Activated T-cell treated with anti-CD3 and anti-CD28 coated beads, Interleukin-2, amount 50 U/mL, for 4 hours (primary cell): Measurements from ENCODE around the gene TMED3. TPM values are rescaled to one million over a fixed set of nuclear protein-coding genes. Genes with fewer than 3 reads are reported as not detected.
"Not testable (repeated sequence)": the region's sequence is repeated elsewhere in the genome, so short reads cannot be mapped to it uniquely, and the experiment has no call there.

Experiments used
- ATAC-seq, 2 donors: fragments of 200-7000 bp; cut with Tn5 transposase; one replicate each; pipeline ENCODE4 v1.10.0; 2021
- DNase-seq: peaks from one replicate; pipeline ENCODE4 v3.0.0-alpha.2; 2020
- H3K27me3 Mint-ChIP-seq: one replicate; pipeline ENCODE4 v1.8.0; 2021; ENCODE audit warnings: low read depth, mixed read lengths
- H3K36me3 Mint-ChIP-seq: one replicate; pipeline ENCODE4 v1.8.0; 2022; ENCODE audit warnings: mixed read lengths; ENCODE audit not compliant: insufficient read depth
- H3K4me1 Mint-ChIP-seq: one replicate; pipeline ENCODE4 v1.8.0; 2021; ENCODE audit warnings: low read depth, mixed read lengths
- H3K4me3 Mint-ChIP-seq: one replicate; pipeline ENCODE4 v1.8.0; 2021; ENCODE audit warnings: mild to moderate bottlenecking, moderate library complexity, mixed read lengths
- H3K9me3 Mint-ChIP-seq: one replicate; pipeline ENCODE4 v1.8.0; 2021; ENCODE audit warnings: mixed read lengths
- total RNA-seq, 3 donors: library from RNA; stranded (reverse); gene quantifications; one replicate each; pipeline ENCODE4 v1.2.1, GENCODE V29; 2021

TMED3 gene
- total RNA-seq, 3 donors from 2014 or later: 48.9 to 66.6 (median 57.3) TPM

DNA sequence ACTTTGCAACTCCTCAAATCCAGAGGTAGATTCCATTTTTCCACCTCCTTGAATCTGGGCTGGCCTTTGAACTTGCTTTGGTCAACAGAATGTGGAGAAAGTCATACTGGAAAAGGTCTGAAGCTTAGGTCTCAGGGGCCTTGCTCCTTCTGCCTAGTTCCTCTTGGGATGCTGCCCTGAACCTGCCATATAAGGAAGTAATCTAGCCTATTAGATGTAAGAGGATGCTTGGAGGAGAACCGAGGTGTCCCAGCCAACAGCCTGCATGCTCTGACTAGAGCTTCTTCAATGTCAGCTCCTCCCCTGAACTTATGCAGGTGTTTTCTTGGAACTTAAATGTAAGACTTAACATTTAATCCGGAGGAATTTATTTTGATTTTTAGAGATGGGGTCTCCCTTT is 2.0 kb upstream of the TMED3 start:
- Mint-ChIP-seq H3K36me3 (peaks cover 9% of the 10 kb centered on the region), H3K4me1 (peaks cover 32% of the 10 kb centered on the region), H3K9me3 (no peaks in the 10 kb centered on the region), H3K4me3 (no peak overlapping the region), H3K27me3 (peaks cover 23% of the 10 kb centered on the region)
- ATAC-seq (no peak), DNase-seq (no peak)

- Mint-ChIP-seq H3K4me1 (peaks cover 37% of the 10 kb centered on the region), H3K36me3 (peaks cover 23% of the 10 kb centered on the region), H3K4me3 (peak overlapping the region; percentile 83), H3K9me3 (no peaks in the 10 kb centered on the region), H3K27me3 (peaks cover 12% of the 10 kb centered on the region)
- DNase-seq (no peak), ATAC-seq (peak; percentile 44 to 48)
Observed at GRCh38 chr15:79310612-79310984, 314 bp upstream of the TMED3 start.

DNA sequence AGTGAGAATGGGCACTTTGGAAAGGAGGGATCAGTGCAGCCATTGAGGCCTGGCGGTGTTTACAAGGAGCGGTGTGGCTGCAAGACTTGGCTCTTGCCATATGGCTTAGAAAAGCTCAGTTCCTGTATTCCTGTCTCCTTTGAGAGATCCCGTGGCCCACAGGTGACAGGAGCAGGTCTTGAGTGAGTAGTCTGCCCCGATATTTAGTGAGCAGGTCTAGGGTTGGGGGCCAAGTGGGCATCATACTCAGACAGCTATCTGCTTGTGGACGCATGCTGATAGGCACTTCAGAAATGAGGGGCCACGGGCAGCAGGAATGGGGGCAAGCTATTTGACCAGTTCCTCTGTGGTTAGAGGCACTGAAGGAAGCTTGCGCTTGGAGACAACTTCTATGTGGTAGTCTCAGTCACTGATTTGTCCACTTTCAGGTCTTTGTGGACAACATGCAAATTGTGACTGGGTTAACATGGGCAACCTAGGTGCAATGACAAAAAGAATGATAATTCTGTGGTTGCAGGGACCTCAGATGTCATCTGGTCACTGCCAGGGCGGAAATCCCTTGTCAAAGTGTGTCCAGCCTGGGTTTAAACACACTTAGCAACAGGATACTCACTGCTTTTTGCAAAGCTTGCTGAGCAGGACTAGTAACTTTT is 1.1 kb downstream of the TMED3 start:
- ATAC-seq: no peak
- H3K4me3 Mint-ChIP-seq: peak overlapping the region; percentile 87
- no peak for DNase-seq
- H3K36me3 Mint-ChIP-seq: peaks cover 36% of the 10 kb centered on the region
- peaks cover 8% of the 10 kb centered on the region for H3K27me3 Mint-ChIP-seq
- no peaks in the 10 kb centered on the region for H3K9me3 Mint-ChIP-seq
- peaks cover 38% of the 10 kb centered on the region for H3K4me1 Mint-ChIP-seq

DNA sequence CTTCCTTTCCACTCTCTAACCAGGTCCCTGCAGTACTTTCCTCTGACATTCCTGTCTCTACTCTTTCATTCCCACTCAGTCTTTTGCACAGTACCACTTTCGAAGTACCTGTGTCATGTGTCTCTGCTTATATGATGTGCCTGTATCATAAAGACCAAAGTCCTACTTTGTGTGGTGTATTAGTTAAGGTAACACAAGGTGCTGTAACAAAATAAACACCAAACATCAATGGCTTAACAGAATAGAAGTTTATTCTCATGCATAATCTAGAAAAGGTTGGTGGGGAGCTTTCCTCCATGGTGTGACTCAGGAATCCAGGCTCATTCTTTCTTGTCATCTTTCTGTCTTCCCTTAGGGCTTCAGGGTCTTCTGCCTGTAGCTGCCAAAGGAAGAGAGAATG is 3.3 kb downstream of the TMED3 start:
- no peak for ATAC-seq
- Mint-ChIP-seq H3K27me3 (peaks cover 8% of the 10 kb centered on the region), H3K4me1 (peaks cover 44% of the 10 kb centered on the region), H3K4me3 (no peak overlapping the region), H3K9me3 (no peaks in the 10 kb centered on the region), H3K36me3 (peaks cover 57% of the 10 kb centered on the region)
- DNase-seq: no peak

DNA sequence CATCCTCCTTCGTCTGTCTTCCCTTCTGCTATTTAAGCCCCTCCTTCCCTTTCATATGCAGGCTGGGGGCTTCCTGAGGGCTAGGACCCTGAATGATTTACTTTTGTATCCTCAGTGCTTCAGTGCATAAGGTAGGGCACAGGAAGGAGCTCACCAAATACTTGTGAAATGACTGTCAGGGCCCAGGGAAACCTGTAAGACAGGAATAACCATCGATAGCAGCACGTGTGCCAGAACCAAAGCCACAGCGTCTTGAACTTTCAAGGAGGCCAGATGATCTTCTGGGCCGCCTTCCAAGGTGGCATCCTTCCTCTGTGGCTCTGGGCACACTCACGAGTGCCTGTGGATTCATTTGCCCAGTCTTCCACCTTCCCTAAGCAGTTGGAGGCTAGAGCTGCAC is 3.9 kb downstream of the TMED3 start:
- Mint-ChIP-seq H3K4me1 (peaks cover 48% of the 10 kb centered on the region), H3K9me3 (no peaks in the 10 kb centered on the region), H3K4me3 (no peak overlapping the region)

DNA sequence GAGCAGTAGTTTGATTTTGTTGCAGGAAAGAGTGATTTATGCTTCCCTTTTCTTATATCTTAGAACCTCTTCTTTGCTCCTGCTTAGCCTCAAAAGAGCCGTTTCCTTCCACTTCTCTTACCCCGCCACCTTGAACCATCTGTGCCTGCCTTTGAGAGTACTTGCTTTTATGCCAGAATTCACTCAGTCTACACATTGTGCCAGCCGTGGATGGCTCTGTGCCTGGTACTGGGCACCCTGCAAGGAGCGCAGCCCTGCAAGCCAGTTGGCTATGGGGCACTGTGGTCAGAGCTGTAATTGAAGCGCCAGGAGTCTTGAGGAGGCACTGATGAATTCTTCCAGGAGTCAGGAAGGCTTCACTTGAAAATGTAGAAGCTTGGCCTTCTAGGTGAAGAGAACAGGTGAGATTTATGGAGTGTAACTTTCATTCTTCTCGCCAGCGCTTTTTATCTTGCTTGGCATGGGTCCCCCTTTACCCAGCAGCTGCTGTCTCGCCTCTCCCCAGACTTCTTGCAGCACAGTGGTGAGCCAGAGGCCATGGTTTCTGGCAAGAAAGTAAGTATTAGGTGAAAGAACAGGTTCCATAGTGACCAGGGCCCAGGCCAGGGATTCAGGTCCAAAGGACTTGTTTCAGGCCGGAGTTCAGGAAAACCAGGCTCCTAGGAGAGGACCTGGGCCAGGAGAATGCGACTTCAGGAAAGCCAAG is 4.9 kb downstream of the TMED3 start:
- no peak for ATAC-seq
- no peaks in the 10 kb centered on the region for H3K9me3 Mint-ChIP-seq
- peaks cover 68% of the 10 kb centered on the region for H3K36me3 Mint-ChIP-seq
- no peaks in the 10 kb centered on the region for H3K27me3 Mint-ChIP-seq
- peaks cover 46% of the 10 kb centered on the region for H3K4me1 Mint-ChIP-seq
- no peak overlapping the region for H3K4me3 Mint-ChIP-seq
- no peak for DNase-seq

More for the DNA sequence above, 3.9 kb downstream of the TMED3 start:
- Mint-ChIP-seq H3K36me3 (peaks cover 63% of the 10 kb centered on the region), H3K27me3 (peaks cover 5% of the 10 kb centered on the region)
- ATAC-seq: no peak
- no peak for DNase-seq

DNA sequence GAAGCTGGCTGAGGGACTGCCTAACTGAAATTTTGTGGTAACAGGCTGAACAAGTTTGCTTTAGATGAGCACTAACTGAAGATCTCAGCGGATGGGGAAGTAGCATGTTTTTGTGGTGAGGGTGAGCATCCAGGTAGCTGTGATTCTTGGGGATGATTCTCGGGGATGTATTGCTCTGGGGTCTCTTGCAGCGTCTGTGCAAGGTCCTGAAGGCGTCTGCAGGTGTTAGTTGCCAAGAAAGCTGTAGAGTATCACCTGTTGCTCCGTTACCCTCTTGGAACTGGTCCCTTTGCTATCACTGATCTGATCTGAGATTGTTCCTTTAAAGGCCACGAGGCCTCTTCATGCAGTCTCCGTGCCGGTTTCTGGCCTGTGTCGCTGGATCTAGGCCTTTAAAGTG is 6.0 kb downstream of the TMED3 start:
- Mint-ChIP-seq H3K36me3 (peaks cover 78% of the 10 kb centered on the region), H3K27me3 (no peaks in the 10 kb centered on the region), H3K4me3 (no peak overlapping the region), H3K9me3 (no peaks in the 10 kb centered on the region), H3K4me1 (peaks cover 44% of the 10 kb centered on the region)
- ATAC-seq: no peak
- no peak for DNase-seq

- DNase-seq, H3K27me3 Mint-ChIP-seq, ATAC-seq, H3K9me3 Mint-ChIP-seq, H3K4me3 Mint-ChIP-seq: not testable (repeated sequence)
- peaks cover 21% of the 10 kb centered on the region for H3K4me1 Mint-ChIP-seq
- H3K36me3 Mint-ChIP-seq: peaks cover 80% of the 10 kb centered on the region
Observed at GRCh38 chr15:79319973-79320372, 9.1 kb downstream of the TMED3 start.

GRCh38 chr15:79321876-79322275 is 11.0 kb downstream of the TMED3 start:
- ATAC-seq (no peak), DNase-seq (no peak)
- peaks cover 18% of the 10 kb centered on the region for H3K4me1 Mint-ChIP-seq
- no peak overlapping the region for H3K4me3 Mint-ChIP-seq
- H3K36me3 Mint-ChIP-seq: peaks cover 75% of the 10 kb centered on the region
- no peaks in the 10 kb centered on the region for H3K27me3 Mint-ChIP-seq
- no peaks in the 10 kb centered on the region for H3K9me3 Mint-ChIP-seq

- DNase-seq (no peak), ATAC-seq (no peak)
- Mint-ChIP-seq H3K4me3 (no peak overlapping the region), H3K36me3 (peaks cover 75% of the 10 kb centered on the region), H3K9me3 (no peaks in the 10 kb centered on the region), H3K27me3 (no peaks in the 10 kb centered on the region), H3K4me1 (peaks cover 18% of the 10 kb centered on the region)
Observed at GRCh38 chr15:79322306-79322705, 11.4 kb downstream of the TMED3 start.

DNA sequence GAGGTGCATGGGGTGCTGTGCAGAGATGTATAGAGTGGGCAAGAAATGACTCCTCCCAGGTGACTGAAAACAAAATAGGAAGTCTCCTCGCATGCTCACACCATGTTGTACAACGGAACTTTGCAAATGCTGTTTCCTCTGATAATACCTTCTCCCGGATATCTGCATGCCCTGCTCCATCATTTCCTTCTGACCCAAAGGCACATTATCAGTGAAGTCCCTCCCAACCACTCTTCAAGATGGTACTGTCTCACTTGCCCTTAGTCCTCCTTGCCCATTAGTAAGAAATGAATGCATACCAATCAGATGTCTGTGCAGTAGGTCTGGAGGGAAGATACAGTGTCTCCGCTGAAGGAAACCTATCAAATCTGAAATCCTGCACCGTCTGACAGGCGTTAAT is 12.0 kb downstream of the TMED3 start:
- DNase-seq (no peak), ATAC-seq (no peak)
- H3K9me3 Mint-ChIP-seq: no peaks in the 10 kb centered on the region
- peaks cover 75% of the 10 kb centered on the region for H3K36me3 Mint-ChIP-seq
- no peak overlapping the region for H3K4me3 Mint-ChIP-seq
- H3K27me3 Mint-ChIP-seq: no peaks in the 10 kb centered on the region
- H3K4me1 Mint-ChIP-seq: peaks cover 16% of the 10 kb centered on the region

GRCh38 chr15:79329171-79329611 is 18.3 kb downstream of the TMED3 start:
- H3K4me1 Mint-ChIP-seq: no peaks in the 10 kb centered on the region
- no peak overlapping the region for H3K4me3 Mint-ChIP-seq
- peaks cover 30% of the 10 kb centered on the region for H3K36me3 Mint-ChIP-seq
- H3K27me3 Mint-ChIP-seq: no peaks in the 10 kb centered on the region
- DNase-seq (no peak), ATAC-seq (no peak)
- no peaks in the 10 kb centered on the region for H3K9me3 Mint-ChIP-seq

DNA sequence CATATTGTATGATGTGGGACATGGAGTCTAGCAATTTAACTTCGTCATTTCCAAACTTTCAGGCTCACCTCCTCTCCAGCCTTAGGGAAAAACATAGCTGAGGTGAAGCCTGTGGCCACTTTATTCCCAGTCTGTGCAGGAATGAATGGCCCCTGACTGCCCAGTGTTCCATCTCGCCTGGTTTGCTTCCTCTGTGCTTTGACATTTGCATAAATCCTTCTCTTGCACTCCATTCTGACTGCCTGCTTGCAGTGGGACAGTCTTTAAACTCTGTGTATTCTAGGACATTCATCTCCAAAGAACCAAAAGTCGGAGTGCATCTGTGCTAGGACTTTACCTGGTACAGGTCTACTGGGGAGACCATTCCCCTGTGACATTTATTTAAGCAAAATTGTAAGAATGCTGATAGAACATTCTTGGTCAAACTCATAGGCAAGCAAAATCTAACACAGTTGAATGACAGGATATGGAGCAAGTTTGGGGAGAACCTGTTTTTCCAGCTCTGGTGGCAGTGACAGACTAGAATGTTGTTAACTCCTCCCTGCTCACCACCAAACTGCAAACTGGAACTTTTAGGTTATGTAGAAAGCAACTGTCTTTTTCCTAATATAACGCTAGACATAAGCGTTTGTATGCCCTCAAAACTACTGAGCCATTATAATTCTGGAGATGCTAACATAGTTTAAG is 22.1 kb downstream of the TMED3 start:
- Mint-ChIP-seq H3K9me3 (no peaks in the 10 kb centered on the region), H3K36me3 (peaks cover 6% of the 10 kb centered on the region), H3K4me1 (no peaks in the 10 kb centered on the region), H3K4me3 (no peak overlapping the region), H3K27me3 (no peaks in the 10 kb centered on the region)
- ATAC-seq (no peak), DNase-seq (no peak)

- H3K27me3 Mint-ChIP-seq: no peaks in the 10 kb centered on the region
- DNase-seq (no peak), ATAC-seq (no peak)
- H3K4me3 Mint-ChIP-seq: no peak overlapping the region
- H3K36me3 Mint-ChIP-seq: no peaks in the 10 kb centered on the region
- H3K9me3 Mint-ChIP-seq: no peaks in the 10 kb centered on the region
- H3K4me1 Mint-ChIP-seq: no peaks in the 10 kb centered on the region
Observed at GRCh38 chr15:79337591-79337990, 26.7 kb downstream of the TMED3 start.
